ENCODE measurements around the gene MNS1.
"Not testable (repeated sequence)": the region's sequence is repeated elsewhere in the genome, so short reads cannot be mapped to it uniquely, and the experiment has no call there.

The MNS1 gene

GRCh38 chr15:56411122-56411749 lies 53.7 kb downstream of the MNS1 start:
- CTCF ChIA-PET, result no interaction called here
- H3K27ac ChIP-seq (ENCODE audit: extremely low read depth, low read depth, low read length), result no peak overlapping the region
- H3K4me1 ChIP-seq (ENCODE audit: control insufficient read depth, insufficient read depth, low read length), result no peaks in the 10 kb centered on the region
- no peaks in the 10 kb centered on the region for H3K9me3 ChIP-seq (ENCODE audit: control insufficient read depth, insufficient read depth, low read depth, low read length)
- POLR2A ChIA-PET, result no interaction called here
- TF ChIP-seq ZNF768 (tag by site-specific recombination; IDR thresholded peaks at IDR 0.05) (no peak), BCL11B (tag by site-specific recombination; IDR thresholded peaks at IDR 0.05; ENCODE audit: low read depth) (no peak), ZNF830 (tag by site-specific recombination; IDR thresholded peaks at IDR 0.05; ENCODE audit: low read depth) (no peak), ZNF302 (tag by site-specific recombination; IDR thresholded peaks at IDR 0.05; ENCODE audit: low read depth) (no peak), ZNF10 (tag by site-specific recombination; IDR thresholded peaks at IDR 0.05) (no peak), OVOL3 (tag by site-specific recombination; IDR thresholded peaks at IDR 0.05) (no peak), ZNF623 (tag by site-specific recombination; IDR thresholded peaks at IDR 0.05) (no peak), ZNF202 (tag by site-specific recombination; IDR thresholded peaks at IDR 0.05; ENCODE audit: borderline replicate concordance) (no peak), ZEB2 (tag by site-specific recombination; IDR thresholded peaks at IDR 0.05) (no peak), KLF8 (tag by site-specific recombination; IDR thresholded peaks at IDR 0.05) (no peak), ZSCAN30 (tag by site-specific recombination; IDR thresholded peaks at IDR 0.05) (no peak), ZBTB8A (tag by site-specific recombination; IDR thresholded peaks at IDR 0.05) (no peak), ZNF350 (tag by site-specific recombination; IDR thresholded peaks at IDR 0.05) (no peak), ZNF624 (tag by site-specific recombination; IDR thresholded peaks at IDR 0.05) (no peak), ZNF777 (tag by site-specific recombination; IDR thresholded peaks at IDR 0.05; ENCODE audit: borderline replicate concordance) (no peak)
- TF ChIP-seq, protein P1, sequence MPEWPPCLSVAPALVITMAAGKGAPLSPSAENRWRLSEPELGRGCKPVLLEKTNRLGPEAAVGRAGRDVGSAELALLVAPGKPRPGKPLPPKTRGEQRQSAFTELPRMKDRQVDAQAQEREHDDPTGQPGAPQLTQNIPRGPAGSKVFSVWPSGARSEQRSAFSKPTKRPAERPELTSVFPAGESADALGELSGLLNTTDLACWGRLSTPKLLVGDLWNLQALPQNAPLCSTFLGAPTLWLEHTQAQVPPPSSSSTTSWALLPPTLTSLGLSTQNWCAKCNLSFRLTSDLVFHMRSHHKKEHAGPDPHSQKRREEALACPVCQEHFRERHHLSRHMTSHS (tag by site-specific recombination; IDR thresholded peaks at IDR 0.05), result no peak
- peaks cover 0 to 6% of the 10 kb centered on the region in 2 experiments; a peak in 1 of 3 replicates for H3K36me3 ChIP-seq (ENCODE audit: control insufficient read depth in 2 of 2, insufficient read depth in 1 of 2, low read length in 2 of 2)
- H3K4me3 ChIP-seq (ENCODE audit: low read depth, low read length), result no peak overlapping the region

DNA sequence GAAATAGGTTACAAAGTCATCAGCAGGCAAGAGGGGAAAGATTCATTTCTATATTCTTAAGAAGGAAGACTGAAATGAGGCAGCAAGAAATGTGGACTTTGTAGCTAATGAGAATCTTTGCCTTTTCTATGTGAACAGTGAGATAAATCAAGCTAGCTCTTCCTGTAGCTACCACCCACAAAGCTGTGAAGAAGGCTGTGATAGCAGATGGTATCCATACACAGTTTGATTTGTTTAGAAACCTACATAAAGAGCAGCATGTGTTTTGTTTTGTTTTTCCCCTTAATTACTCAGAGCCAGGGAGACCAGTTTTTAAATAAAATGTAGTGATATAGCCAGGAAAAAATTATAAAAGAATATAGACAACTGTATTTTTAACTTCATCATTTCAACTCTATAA lies 54.2 kb downstream of the MNS1 start:
- TF ChIP-seq ZSCAN23 (tag by site-specific recombination; IDR thresholded peaks at IDR 0.05), result no peak
- TF ChIP-seq SP3 (tag by site-specific recombination; IDR thresholded peaks at IDR 0.05), result no peak
- TF ChIP-seq ZNF449 (tag by site-specific recombination; IDR thresholded peaks at IDR 0.05), result no peak
- no peak for TF ChIP-seq KLF7 (tag by site-specific recombination; IDR thresholded peaks at IDR 0.05; ENCODE audit: borderline replicate concordance)
- TF ChIP-seq GLIS2 (tag by site-specific recombination; IDR thresholded peaks at IDR 0.05), result no peak
- no peak for TF ChIP-seq ZBTB17 (tag by site-specific recombination; IDR thresholded peaks at IDR 0.05)
- TF ChIP-seq ZNF112 (tag by site-specific recombination; IDR thresholded peaks at IDR 0.05), result no peak
- no peak for TF ChIP-seq ZNF335 (tag by site-specific recombination; conservative IDR thresholded peaks at IDR 0.05)
- Histone ChIP-seq H3K4me1 (ENCODE audit: control insufficient read depth, insufficient read depth, low read length) (no peaks in the 10 kb centered on the region), H3K36me3 (ENCODE audit: control insufficient read depth in 2 of 2, insufficient read depth in 1 of 2, low read length in 2 of 2) (peaks cover 0 to 6% of the 10 kb centered on the region in 2 experiments; a peak in 1 of 3 replicates), H3K9me3 (ENCODE audit: control insufficient read depth, insufficient read depth, low read depth, low read length) (no peaks in the 10 kb centered on the region), H3K4me3 (ENCODE audit: low read depth, low read length) (no peak overlapping the region), H3K27ac (ENCODE audit: extremely low read depth, low read depth, low read length) (no peak overlapping the region)
- ChIA-PET CTCF (no interaction called here), POLR2A (no interaction called here)

DNA sequence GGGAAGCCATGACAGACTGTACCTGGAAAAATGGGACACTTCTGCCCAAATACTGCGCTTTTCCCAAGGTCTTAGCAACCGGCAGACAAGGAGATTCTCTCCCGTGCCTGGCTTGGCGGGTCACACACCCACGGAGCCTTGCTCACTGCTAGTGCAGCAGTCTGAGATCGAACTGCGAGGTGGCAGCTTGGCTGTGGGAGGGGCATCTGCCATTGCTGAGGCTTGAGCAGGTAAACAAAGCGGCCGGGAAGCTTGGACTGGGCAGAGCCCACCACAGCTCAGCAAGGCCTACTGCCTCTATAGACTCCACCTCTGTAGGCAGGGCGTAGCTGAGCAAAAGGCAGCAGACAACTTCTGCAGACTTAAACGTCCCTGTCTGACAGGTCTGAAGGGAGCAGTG lies 65.7 kb downstream of the MNS1 start:
- POLR2A ChIA-PET; H3K4me3 ChIP-seq (ENCODE audit: low read depth, low read length); H3K27ac ChIP-seq (ENCODE audit: extremely low read depth, low read depth, low read length); H3K4me1 ChIP-seq (ENCODE audit: control insufficient read depth, insufficient read depth, low read length); CTCF ChIA-PET; H3K9me3 ChIP-seq (ENCODE audit: control insufficient read depth, insufficient read depth, low read depth, low read length); H3K36me3 ChIP-seq (ENCODE audit: control insufficient read depth in 2 of 2, insufficient read depth in 1 of 2, low read length in 2 of 2): not testable (repeated sequence)

GRCh38 chr15:56397325-56397724 lies 67.6 kb downstream of the MNS1 start:
- H3K36me3 ChIP-seq (ENCODE audit: control insufficient read depth in 2 of 2, insufficient read depth in 1 of 2, low read length in 2 of 2); CTCF ChIA-PET; H3K4me3 ChIP-seq (ENCODE audit: low read depth, low read length); POLR2A ChIA-PET; H3K9me3 ChIP-seq (ENCODE audit: control insufficient read depth, insufficient read depth, low read depth, low read length); H3K4me1 ChIP-seq (ENCODE audit: control insufficient read depth, insufficient read depth, low read length); H3K27ac ChIP-seq (ENCODE audit: extremely low read depth, low read depth, low read length): not testable (repeated sequence)

Data from HEK293 (cell line).